NCI-H510A (cell line): ENCODE data around the gene GLE1.

Experiments used
- DNase-seq: peaks from one replicate; lab custom pipeline; 2025; lab: John Stamatoyannopoulos, UW

GLE1 gene

GRCh38 chr9:128504485-128505413, at the start of gene GLE1:
TSS of gene GLE1 (plus strand) at chr9:128504719. CDS start at chr9:128504806, 87 bp downstream.
- peak; percentile 79 for DNase-seq

GRCh38 chr9:128454991-128455390, 49.5 kb upstream of the GLE1 start:
- no peak for DNase-seq

DNA sequence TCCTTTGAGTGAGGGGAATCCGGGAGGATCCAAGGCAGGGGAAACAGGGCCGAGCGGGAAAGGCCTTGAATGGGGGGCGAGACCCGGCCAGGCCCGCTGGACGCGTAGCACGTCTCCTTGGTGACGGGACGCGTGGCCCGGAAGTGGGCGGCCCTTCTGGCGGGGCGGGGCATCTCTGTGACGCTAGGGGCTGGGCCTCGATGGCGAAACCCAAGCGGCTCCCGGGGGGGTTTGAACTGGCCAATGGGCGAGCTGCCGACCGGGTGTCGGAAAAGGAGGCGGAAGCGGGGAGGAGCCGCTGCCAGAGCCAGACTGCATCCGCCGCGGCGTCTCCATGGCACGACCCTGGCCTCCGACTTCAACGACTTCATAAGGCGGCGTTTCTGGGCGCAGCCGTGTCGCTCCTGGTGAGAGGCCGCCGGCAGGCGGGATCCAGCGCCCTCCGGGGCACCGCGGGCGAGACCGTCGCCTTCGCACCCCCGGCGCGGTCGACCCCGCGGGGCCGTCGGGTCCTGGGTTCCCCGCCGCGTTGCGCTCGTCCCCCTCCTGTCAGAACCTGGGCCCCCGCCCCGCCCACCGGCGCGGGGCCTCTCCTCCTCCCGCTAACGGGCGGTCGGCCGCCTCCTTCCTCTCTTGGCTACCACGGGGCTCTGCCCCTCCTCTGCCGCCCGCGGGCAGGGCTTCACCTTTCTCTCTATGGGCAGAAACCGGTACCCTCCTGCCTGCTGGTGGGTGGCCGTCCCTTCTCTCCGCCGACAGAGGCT, 48.5 kb upstream of the GLE1 start, which contains the start of gene ODF2:
ODF2 (plus strand) TSS at position 158 of the 764 bp plus-strand sequence; CDS start at position 244, 86 bp downstream.
- peak; percentile 97 for DNase-seq

GRCh38 chr9:128456613-128457061, 47.9 kb upstream of the GLE1 start:
- peak; percentile 81 for DNase-seq

GRCh38 chr9:128457207-128457606, 47.3 kb upstream of the GLE1 start:
- no peak for DNase-seq

DNA sequence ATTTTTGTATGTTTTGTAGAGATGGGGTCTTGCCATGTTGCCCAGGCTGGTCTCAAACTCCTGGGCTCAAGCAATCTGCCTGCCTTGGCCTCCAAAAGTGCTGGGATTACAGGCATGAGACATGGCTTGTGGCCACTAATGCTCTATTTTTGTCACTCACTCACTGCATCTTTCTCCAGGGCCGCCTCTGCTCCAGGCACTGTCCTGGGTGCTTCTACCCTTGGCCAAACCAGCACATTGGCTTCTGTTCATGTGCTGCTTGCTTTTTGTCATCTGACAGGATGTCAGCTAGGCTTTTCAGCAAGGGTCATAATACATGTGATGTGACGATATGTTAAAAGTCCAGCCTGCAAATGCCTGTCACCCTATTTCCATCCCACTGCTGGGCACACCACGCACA, 45.5 kb upstream of the GLE1 start:
- DNase-seq = no peak

- DNase-seq = no peak
Observed at GRCh38 chr9:128469070-128469469, 35.4 kb upstream of the GLE1 start.

- no peak for DNase-seq
Observed at GRCh38 chr9:128470560-128470959, 34.0 kb upstream of the GLE1 start.

DNA sequence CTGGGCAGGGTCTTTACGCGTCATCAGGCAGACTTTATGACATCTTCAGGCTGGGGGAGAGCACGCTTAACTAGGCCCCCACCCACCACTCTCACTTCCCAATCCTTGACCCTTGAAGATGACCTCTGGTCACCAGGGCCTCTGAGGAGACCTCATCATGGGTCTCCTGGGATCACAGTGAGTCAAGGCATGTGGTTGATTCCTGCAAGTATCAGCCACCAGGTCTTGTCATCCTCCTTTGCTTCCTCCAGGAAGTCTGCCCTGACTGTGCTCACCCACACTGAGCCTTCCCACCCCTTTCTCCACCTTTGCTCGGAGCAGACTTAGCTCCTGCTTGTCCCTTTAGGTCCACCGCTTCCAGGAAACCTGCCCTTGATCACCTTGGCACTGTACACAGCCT, 31.4 kb upstream of the GLE1 start:
- no peak for DNase-seq

- DNase-seq = no peak
Observed at GRCh38 chr9:128475867-128476266, 28.7 kb upstream of the GLE1 start.

GRCh38 chr9:128479262-128479661, 25.3 kb upstream of the GLE1 start:
- DNase-seq = no peak

GRCh38 chr9:128481561-128481960, 23.0 kb upstream of the GLE1 start:
- DNase-seq = no peak

DNA sequence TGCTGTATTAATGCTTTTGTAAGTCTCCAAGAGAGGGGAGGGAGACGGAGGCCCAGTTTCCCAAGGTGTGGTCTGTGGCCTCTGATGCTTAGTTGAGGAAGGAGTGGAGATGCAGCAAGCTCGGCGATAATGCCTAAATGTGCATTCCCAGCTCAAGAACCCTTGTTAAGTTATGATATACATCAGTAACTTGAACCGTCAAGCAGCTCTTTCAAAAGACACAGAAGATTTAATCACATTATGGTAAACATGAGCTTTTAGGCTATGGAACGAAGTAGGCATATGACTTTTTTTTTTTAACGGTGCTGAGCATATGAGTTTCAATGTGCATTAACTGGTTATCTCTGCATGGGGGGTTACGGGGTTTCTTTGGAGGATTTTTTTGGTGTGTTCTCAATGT, 22.3 kb upstream of the GLE1 start:
- no peak for DNase-seq

DNA sequence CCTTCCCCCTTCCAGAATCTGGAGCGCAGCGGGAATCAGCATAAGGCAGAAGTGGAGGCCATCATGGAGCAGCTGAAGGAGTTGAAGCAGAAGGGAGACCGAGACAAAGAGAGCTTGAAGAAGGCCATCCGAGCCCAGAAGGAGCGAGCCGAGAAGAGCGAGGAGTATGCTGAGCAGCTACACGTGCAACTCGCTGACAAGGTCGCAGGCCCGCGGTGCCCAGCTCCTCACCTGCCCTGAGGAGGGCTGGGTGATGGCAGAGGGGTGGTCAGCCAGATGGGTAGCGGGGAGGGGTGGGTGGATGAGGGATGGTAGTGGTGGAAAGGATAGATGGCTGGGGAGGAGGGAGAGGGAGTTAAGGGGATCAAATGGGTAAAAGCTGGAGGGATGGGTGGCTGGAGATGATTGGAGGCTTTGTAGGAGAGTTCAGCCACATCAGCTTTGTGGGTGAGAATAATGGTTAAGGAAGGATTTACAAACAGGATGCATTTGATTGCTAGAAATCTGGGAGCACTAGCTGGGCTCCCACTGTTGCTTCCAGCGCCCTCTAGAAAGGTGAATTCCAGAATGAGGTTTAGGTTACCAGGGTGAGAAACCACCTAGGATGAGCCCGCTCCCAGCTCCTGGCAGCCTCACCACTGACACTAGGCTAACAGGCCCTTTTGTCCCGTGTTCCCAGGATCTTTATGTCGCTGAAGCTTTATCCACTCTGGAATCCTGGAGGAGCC, 19.7 kb upstream of the GLE1 start:
- no peak for DNase-seq

GRCh38 chr9:128485414-128485855, 19.1 kb upstream of the GLE1 start:
- DNase-seq = no peak

DNA sequence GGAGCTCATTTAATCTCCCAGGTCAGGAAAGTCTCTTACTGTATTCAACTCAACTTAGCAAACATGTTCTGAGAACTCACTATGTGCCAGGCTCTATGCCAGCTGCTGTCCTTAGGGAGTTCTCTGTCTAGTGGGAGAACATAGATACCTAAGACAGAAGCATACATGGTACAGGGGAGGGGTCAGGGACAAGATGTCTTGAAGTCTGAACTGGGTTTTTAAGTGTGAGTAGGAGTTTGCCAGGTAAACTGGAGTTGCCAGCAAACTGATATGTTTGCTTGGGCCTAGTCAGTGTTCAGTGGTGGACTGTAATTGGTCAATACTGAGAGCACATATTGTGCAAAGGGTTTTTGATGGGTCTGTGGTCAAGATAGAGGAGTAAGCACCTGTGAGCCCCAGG, 18.3 kb upstream of the GLE1 start:
- no peak for DNase-seq

DNA sequence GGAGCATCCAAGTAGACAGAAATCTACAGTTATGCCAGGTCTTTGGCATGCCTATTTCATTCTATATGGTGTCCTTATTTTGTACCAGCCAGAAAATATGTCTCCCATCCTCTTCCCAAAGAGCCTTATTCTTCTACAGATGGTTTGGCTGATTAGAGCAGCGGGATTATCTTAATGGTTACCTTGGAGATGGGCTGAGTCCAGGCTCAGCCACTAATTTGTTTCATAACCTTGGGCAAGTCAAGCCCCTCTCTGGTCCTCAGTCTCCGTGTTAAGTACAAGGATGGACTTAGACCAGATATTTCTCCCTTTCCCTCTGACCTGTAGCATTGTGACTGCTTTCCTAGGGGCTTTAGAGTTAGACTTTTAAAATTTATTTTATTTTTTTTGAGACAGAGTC, 11.1 kb upstream of the GLE1 start:
- DNase-seq = no peak

GRCh38 chr9:128494108-128494745, 10.3 kb upstream of the GLE1 start:
- peak; percentile 58 for DNase-seq

DNA sequence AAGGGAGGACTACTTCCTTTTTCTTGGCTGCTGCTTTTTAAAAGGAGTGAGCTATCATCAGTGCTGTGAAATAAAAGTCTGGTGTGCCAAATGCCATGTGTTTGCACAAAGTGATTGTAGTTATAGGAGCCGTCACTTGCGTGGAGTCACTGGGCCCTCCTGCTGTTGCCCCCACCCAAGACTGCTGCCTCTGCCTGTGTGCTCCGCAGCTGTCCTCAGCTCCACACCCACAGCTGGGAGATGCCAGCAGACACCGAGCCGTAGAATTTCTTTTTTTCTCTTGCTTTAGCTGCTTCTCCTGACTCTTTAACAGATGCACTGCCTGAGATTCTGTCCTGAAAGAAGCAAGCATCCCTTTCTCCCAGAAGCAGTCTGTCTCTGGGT, 9.8 kb upstream of the GLE1 start:
- DNase-seq = no peak

DNA sequence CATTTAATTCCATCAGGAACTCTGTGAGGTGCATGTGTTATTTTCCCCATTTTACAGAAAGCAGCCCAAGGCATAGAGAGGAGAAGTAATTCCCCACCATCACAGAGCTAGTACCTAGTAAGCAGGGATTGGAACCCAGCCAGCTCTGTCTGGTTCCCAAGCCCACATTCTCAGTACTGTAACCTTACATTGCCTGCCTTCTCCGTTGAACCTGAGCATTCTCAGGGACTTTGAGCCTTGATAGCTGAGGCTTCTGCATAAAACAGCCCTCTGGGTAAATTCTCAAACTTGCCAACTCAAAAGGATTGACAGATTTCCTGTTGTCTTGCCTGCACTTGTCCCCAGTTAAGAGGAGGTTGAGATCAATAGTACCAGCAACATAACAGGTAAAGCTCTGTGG, 9.2 kb upstream of the GLE1 start:
- no peak for DNase-seq

DNA sequence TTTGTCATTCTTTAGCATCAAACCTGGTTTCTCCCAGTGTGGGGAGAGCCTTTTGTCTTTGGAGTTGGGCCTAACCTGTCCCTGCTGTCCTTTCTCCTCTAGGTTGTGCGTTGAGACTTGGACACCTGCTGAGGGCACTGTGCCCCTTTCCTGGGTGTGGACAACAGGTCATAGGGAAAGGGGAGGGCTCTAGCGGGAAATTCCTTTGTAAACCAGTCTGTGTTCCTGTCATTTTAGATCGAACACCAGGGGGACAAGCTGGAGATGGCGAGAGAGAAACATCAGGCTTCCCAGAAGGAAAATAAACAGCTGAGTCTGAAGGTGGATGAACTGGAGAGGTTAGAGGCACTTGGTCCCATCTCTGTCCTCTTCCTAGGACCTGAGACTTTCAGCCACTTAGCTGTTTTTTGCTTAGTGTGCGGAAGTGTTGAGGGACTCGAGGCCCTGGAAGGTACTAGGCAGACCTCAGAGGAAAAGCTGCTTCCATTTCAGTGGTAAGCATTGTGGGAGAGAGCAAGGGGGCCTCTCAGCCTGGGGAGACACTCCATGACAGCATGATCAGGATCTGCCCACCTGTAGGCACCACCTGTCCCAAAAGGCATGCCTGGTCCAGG, 8.6 kb upstream of the GLE1 start:
- no peak for DNase-seq
